ENCODE data around the gene EIF4G2.
"Not testable (repeated sequence)": the region's sequence is repeated elsewhere in the genome, so short reads cannot be mapped to it uniquely, and the experiment has no call there.

The EIF4G2 gene

DNA sequence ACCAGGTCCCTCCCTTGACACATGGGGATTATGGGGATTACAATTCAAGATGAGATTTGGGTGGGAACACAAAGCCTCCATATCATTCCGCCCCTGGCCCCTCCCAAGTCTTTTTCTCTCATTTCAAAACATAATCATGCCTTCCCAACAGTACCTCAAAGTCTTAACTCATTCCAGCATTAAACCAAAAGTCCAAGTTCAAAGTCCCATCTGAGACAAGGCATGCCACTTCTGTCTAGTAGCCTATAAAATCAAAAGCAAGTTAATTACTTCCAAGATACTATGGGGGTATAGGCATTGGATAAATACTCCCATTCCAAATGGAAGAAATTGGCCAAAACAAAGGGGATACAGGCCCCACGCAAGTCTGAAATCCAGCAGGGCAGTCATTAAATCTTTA is 19.7 kb upstream of the EIF4G2 start:
- no peaks in the 10 kb centered on the region for H3K9me3 ChIP-seq (ENCODE audit: insufficient read depth, low read length, severe bottlenecking)
- H3K4me3 ChIP-seq (ENCODE audit: low read depth in 1 of 2, low read length in 2 of 2) = no peak overlapping the region
- TF ChIP-seq, protein P1, sequence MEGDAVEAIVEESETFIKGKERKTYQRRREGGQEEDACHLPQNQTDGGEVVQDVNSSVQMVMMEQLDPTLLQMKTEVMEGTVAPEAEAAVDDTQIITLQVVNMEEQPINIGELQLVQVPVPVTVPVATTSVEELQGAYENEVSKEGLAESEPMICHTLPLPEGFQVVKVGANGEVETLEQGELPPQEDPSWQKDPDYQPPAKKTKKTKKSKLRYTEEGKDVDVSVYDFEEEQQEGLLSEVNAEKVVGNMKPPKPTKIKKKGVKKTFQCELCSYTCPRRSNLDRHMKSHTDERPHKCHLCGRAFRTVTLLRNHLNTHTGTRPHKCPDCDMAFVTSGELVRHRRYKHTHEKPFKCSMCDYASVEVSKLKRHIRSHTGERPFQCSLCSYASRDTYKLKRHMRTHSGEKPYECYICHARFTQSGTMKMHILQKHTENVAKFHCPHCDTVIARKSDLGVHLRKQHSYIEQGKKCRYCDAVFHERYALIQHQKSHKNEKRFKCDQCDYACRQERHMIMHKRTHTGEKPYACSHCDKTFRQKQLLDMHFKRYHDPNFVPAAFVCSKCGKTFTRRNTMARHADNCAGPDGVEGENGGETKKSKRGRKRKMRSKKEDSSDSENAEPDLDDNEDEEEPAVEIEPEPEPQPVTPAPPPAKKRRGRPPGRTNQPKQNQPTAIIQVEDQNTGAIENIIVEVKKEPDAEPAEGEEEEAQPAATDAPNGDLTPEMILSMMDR (IDR thresholded peaks at IDR 0.05; ENCODE audit: borderline replicate concordance, extremely low read depth, low read length, poor library complexity, severe bottlenecking) = no peak
- no peak for TF ChIP-seq EZH2 (IDR thresholded peaks at IDR 0.05; ENCODE audit: borderline replicate concordance, low read depth, low read length, severe bottlenecking)

DNA sequence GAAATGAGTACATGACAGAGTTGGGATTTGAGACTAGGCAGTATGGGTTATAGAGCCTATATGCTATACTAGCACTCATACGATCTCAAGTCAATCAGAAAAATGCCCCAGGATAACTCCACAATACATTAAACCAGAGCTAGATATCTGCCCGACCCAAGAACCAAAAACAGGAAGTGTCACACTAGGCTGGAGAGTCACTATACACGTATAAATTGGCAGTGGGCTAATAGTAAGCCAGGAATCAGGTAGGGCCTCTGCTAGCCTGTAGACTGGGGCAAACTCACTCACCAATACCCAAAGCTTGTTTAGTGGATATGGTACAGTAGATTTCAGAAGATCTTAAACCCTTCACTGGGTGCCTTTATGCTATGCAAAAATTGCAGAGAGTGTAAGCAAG is 16.2 kb upstream of the EIF4G2 start:
- Histone ChIP-seq H2AFZ (ENCODE audit: low read depth, low read length) (peak overlapping the region; percentile 66; the same call in 1 of the 2 replicates), H3K9ac (ENCODE audit: low read depth, low read length) (no peak overlapping the region), H3K4me3 (ENCODE audit: low read depth in 1 of 2, low read length in 2 of 2) (no peak overlapping the region), H3K27ac (ENCODE audit: low read length) (no peak overlapping the region), H3K36me3 (ENCODE audit: insufficient read depth, low read length) (no peaks in the 10 kb centered on the region), H3K4me1 (ENCODE audit: insufficient read depth, low read length) (no peaks in the 10 kb centered on the region), H3K9me3 (ENCODE audit: insufficient read depth, low read length, severe bottlenecking) (no peaks in the 10 kb centered on the region), H3K4me2 (ENCODE audit: insufficient read depth, low read length) (no peak overlapping the region), H3K79me2 (ENCODE audit: insufficient read depth, low read length) (no peaks in the 10 kb centered on the region), H3K27me3 (ENCODE audit: insufficient read depth, low read length, poor library complexity) (no peaks in the 10 kb centered on the region), H4K20me1 (ENCODE audit: insufficient read depth, low read length) (no peaks in the 10 kb centered on the region)
- ATAC-seq (ENCODE audit: insufficient read depth, low read depth) = no peak
- TF ChIP-seq EZH2 (IDR thresholded peaks at IDR 0.05; ENCODE audit: borderline replicate concordance, low read depth, low read length, severe bottlenecking) = no peak
- TF ChIP-seq, protein P1 (IDR thresholded peaks at IDR 0.05; ENCODE audit: borderline replicate concordance, extremely low read depth, low read length, poor library complexity, severe bottlenecking) = no peak
- DNase-seq = no peak

More for the DNA sequence above, 19.7 kb upstream of the EIF4G2 start:
- no peaks in the 10 kb centered on the region for H3K27me3 ChIP-seq (ENCODE audit: insufficient read depth, low read length, poor library complexity)
- no peak overlapping the region for H2AFZ ChIP-seq (ENCODE audit: low read depth, low read length)
- H3K4me2 ChIP-seq (ENCODE audit: insufficient read depth, low read length) = no peak overlapping the region
- H3K27ac ChIP-seq (ENCODE audit: low read length) = no peak overlapping the region
- H4K20me1 ChIP-seq (ENCODE audit: insufficient read depth, low read length) = no peaks in the 10 kb centered on the region
- no peaks in the 10 kb centered on the region for H3K79me2 ChIP-seq (ENCODE audit: insufficient read depth, low read length)
- no peak for DNase-seq
- no peaks in the 10 kb centered on the region for H3K4me1 ChIP-seq (ENCODE audit: insufficient read depth, low read length)
- no peaks in the 10 kb centered on the region for H3K36me3 ChIP-seq (ENCODE audit: insufficient read depth, low read length)
- ATAC-seq (ENCODE audit: insufficient read depth, low read depth) = no peak
- no peak overlapping the region for H3K9ac ChIP-seq (ENCODE audit: low read depth, low read length)

DNA sequence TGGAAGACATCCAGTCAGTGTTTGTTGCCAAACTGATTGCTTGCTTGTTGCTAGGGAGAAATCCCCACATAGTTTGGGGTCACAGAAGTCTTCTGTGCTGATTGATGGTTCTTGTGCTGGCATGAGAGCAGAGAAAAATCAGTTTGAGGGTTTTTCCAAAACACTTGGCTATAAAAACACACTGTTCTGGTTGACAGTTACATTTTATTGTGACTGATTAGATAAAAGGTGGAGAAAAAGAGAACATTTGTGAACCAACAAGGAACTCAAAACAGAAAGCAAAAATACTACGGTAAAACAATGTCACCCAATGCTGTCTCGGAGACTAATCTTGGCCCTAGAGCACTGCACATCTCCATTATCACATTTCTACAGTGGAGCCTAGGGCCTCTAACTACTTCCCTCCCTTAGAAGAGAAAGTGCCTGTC is 14.4 kb upstream of the EIF4G2 start:
- Histone ChIP-seq H3K9ac (ENCODE audit: low read depth, low read length) (no peak overlapping the region), H3K4me3 (ENCODE audit: low read depth in 1 of 2, low read length in 2 of 2) (no peak overlapping the region), H3K27me3 (ENCODE audit: insufficient read depth, low read length, poor library complexity) (no peaks in the 10 kb centered on the region), H3K79me2 (ENCODE audit: insufficient read depth, low read length) (no peaks in the 10 kb centered on the region), H3K4me2 (ENCODE audit: insufficient read depth, low read length) (no peak overlapping the region), H4K20me1 (ENCODE audit: insufficient read depth, low read length) (no peaks in the 10 kb centered on the region), H3K4me1 (ENCODE audit: insufficient read depth, low read length) (no peaks in the 10 kb centered on the region), H2AFZ (ENCODE audit: low read depth, low read length) (peak overlapping the region; percentile 31; the same call in 1 of the 2 replicates), H3K36me3 (ENCODE audit: insufficient read depth, low read length) (no peaks in the 10 kb centered on the region), H3K27ac (ENCODE audit: low read length) (no peak overlapping the region), H3K9me3 (ENCODE audit: insufficient read depth, low read length, severe bottlenecking) (no peaks in the 10 kb centered on the region)
- DNase-seq (no peak), ATAC-seq (ENCODE audit: insufficient read depth, low read depth) (no peak)
- no peak for TF ChIP-seq EZH2 (IDR thresholded peaks at IDR 0.05; ENCODE audit: borderline replicate concordance, low read depth, low read length, severe bottlenecking)
- TF ChIP-seq, protein P1 (IDR thresholded peaks at IDR 0.05; ENCODE audit: borderline replicate concordance, extremely low read depth, low read length, poor library complexity, severe bottlenecking) = no peak

DNA sequence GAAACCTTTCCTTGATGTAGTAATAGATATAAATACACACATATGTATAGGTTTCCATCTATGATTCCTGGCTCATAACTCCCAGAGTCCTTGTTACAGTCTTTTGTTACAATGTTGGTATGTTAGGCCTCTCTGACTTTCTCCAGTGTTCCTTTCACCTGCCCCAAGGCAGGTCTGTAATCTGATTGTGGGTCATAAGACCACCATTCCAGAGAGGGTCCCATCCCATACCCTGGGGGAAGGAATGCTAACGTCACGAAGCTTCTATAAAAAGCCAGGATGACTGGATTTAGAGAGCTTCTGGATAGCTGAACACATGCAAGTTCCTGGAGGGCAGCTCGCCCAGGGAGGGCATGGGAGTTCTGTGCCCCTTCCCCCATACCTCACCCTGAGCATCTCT is 13.8 kb upstream of the EIF4G2 start:
- not testable (repeated sequence) for ATAC-seq (ENCODE audit: insufficient read depth, low read depth)

More for the DNA sequence above, 13.8 kb upstream of the EIF4G2 start:
- H3K9me3 ChIP-seq (ENCODE audit: insufficient read depth, low read length, severe bottlenecking); H3K27me3 ChIP-seq (ENCODE audit: insufficient read depth, low read length, poor library complexity); H3K4me3 ChIP-seq (ENCODE audit: low read depth in 1 of 2, low read length in 2 of 2); H3K4me1 ChIP-seq (ENCODE audit: insufficient read depth, low read length); H3K79me2 ChIP-seq (ENCODE audit: insufficient read depth, low read length); H4K20me1 ChIP-seq (ENCODE audit: insufficient read depth, low read length); H3K36me3 ChIP-seq (ENCODE audit: insufficient read depth, low read length); H2AFZ ChIP-seq (ENCODE audit: low read depth, low read length); H3K4me2 ChIP-seq (ENCODE audit: insufficient read depth, low read length); DNase-seq; H3K27ac ChIP-seq (ENCODE audit: low read length); H3K9ac ChIP-seq (ENCODE audit: low read depth, low read length): not testable (repeated sequence)
